Right atrium auricular region (tissue), 2 donors: ENCODE measurements around the gene COL16A1. TPM values are rescaled to one million over a fixed set of nuclear protein-coding genes. Genes with fewer than 3 reads are reported as not detected.

Source experiments
- DNase-seq: peaks from one replicate; pipeline ENCODE4 v3.0.0-alpha.2; 2019; ENCODE audit warnings: low spot score
- H3K27ac ChIP-seq, 2 donors: fragments of 200-600 bp; sonication (generic); 1 replicate in 1 of 2; 2 replicates in 1 of 2; pipeline ENCODE4 v1.5.1; 2016 to 2019
- H3K27me3 ChIP-seq, 2 donors: fragments of 200-600 bp; sonication (generic); one replicate each; pipeline versions ENCODE4 v1.5.1 to v1.6.0; 2017 to 2019
- H3K36me3 ChIP-seq: fragments of 200-600 bp; sonication (generic); one replicate; pipeline ENCODE4 v1.5.1; 2016
- H3K4me1 ChIP-seq, 2 donors: fragments of 200-600 bp; sonication (generic); one replicate each; pipeline versions ENCODE4 v1.5.1 to v1.6.0; 2017 to 2019
- H3K4me3 ChIP-seq, 2 donors: fragments of 200-600 bp; sonication (generic); 1 replicate in 1 of 2; 2 replicates in 1 of 2; pipeline ENCODE4 v1.5.1; 2017 to 2019; ENCODE audit warnings: mild to moderate bottlenecking in 1 of 2, moderate library complexity in 1 of 2
- H3K9me3 ChIP-seq, 2 donors: fragments of 200-600 bp; sonication (generic); one replicate each; pipeline ENCODE4 v1.5.1; 2019
- total RNA-seq, 2 donors: library from RNA; depleted of rRNA; stranded (reverse); fragments of >200 nt; gene quantifications; one replicate each; pipeline ENCODE4 v1.1.0, GENCODE V29; 2016
- TF ChIP-seq, protein P1 (sequence below), 2 donors: fragments of 200-600 bp; sonication (generic); IDR thresholded peaks; one replicate each; pipeline ENCODE4 v1.5.1; 2019; ENCODE audit warnings: antibody characterized with exemption in 2 of 2

The COL16A1 gene
- total RNA-seq, 2 donors from 2014 or later = 31.2 to 34.4 TPM

DNA sequence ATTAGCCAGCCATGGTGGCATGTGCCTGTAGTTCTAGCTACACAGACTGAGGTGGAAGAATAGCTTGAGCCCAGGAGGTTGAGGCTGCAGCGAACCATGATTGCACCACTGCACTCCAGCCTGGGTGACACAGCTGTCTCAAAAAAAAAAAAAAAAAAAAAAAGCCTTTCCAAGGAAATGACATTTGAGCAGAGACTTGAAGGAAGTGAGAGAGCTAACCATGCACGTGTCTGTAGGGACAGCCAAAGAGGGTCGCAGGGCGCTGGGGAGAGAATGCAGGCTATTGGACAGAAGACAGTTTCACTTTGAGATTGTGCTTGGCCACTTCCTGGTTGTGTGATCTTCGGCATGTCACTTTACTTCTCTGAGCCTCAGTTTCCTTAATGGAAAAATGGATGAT, 79.5 kb downstream of the COL16A1 start:
- no peak overlapping the region for H3K27ac ChIP-seq
- H3K4me1 ChIP-seq = peaks cover 0 to 56% of the 10 kb centered on the region in 2 donors
- TF ChIP-seq, protein P1, sequence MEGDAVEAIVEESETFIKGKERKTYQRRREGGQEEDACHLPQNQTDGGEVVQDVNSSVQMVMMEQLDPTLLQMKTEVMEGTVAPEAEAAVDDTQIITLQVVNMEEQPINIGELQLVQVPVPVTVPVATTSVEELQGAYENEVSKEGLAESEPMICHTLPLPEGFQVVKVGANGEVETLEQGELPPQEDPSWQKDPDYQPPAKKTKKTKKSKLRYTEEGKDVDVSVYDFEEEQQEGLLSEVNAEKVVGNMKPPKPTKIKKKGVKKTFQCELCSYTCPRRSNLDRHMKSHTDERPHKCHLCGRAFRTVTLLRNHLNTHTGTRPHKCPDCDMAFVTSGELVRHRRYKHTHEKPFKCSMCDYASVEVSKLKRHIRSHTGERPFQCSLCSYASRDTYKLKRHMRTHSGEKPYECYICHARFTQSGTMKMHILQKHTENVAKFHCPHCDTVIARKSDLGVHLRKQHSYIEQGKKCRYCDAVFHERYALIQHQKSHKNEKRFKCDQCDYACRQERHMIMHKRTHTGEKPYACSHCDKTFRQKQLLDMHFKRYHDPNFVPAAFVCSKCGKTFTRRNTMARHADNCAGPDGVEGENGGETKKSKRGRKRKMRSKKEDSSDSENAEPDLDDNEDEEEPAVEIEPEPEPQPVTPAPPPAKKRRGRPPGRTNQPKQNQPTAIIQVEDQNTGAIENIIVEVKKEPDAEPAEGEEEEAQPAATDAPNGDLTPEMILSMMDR (IDR thresholded peaks at IDR 0.05) = no peak
- H3K27me3 ChIP-seq = no peaks in the 10 kb centered on the region
- no peak overlapping the region for H3K4me3 ChIP-seq
- no peak for DNase-seq
- H3K9me3 ChIP-seq = no peaks in the 10 kb centered on the region
- peaks cover 15% of the 10 kb centered on the region for H3K36me3 ChIP-seq

DNA sequence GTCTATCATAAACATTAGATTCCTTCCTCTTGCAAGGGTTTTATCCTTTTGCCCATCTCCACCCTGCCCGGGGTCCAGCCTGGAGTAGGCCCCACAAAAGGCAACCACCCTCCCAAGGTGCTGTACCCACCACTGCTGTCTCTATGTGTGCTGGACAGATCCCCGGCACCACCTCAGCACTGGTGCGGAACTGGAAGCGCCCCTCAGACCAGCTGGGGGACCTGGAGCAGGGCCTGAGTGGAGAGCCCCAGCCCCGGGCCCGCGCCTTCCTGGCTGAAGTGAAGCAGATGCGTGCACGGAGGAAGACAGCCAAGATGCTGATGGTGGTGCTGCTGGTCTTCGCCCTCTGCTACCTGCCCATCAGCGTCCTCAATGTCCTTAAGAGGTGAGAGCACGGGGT, 80.5 kb downstream of the COL16A1 start:
- TF ChIP-seq, protein P1 (IDR thresholded peaks at IDR 0.05) = no peak
- Histone ChIP-seq H3K9me3 (no peaks in the 10 kb centered on the region), H3K36me3 (peaks cover 5% of the 10 kb centered on the region), H3K4me1 (peaks cover 0 to 49% of the 10 kb centered on the region in 2 donors), H3K27ac (no peak overlapping the region), H3K4me3 (no peak overlapping the region), H3K27me3 (no peaks in the 10 kb centered on the region)
- DNase-seq = no peak

DNA sequence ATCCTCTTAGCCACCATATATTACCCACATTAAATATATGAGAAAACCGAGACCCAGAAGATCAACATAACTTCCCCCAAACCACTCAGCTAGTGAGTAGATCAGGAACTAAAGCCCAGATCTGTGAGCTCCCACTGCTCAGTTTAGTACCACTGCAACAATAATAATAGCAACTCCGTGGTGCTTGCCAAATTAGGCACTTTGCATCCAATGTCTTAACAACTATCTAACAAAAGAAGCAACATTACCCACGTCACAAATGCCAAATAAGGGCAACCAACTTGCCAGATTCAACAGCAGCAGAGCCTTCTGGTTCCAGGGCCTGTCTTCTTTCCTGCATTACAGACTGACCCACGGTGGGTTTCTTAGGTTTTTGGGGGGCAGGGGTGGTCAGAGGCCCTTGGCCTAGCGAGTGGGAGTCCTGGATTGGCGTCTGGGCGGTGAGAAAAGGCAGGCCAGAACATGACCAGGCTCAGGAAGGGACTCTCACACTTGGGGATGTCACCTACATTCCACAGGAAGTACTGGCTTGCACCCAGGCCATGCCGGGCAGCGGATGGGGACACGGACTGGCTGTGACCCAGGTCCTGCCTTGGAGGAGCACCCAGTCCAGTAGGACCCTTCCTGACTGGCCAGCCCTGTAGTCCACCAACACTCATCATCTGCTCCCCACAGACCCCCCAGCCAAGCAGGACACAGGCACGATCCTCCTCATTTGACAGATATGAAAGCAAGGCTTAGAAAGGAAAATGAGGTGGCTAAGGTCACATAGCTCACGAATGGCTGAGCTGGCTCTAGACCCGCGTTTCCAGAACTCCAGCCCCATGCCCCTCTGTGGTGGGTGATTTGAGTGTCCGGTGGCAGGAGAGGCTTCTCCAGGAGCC, 81.7 kb downstream of the COL16A1 start:
- H3K9me3 ChIP-seq = no peaks in the 10 kb centered on the region
- H3K4me3 ChIP-seq = no peak overlapping the region
- peaks cover 0 to 49% of the 10 kb centered on the region in 2 donors for H3K4me1 ChIP-seq
- peaks cover 0 to 2% of the 10 kb centered on the region in 2 donors for H3K27me3 ChIP-seq
- TF ChIP-seq, protein P1 (IDR thresholded peaks at IDR 0.05) = no peak
- DNase-seq = no peak
- H3K36me3 ChIP-seq = no peaks in the 10 kb centered on the region
- H3K27ac ChIP-seq = peak overlapping the region; percentile 56 to 57

DNA sequence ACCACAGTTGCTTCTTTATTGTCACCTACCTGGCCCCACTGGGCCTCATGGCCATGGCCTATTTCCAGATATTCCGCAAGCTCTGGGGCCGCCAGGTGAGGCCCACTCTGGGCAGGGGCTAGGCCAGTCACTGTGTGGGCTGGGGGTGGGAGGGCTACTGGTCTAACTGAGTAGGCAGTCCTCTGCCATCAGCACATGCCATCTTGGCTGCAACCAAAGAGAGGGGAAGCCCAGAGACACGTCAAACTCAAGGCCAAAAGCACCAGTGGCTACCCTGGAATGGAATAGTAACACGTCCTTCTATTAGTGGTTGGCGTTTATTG, 82.4 kb downstream of the COL16A1 start:
- H3K9me3 ChIP-seq = no peaks in the 10 kb centered on the region
- no peak overlapping the region for H3K4me3 ChIP-seq
- H3K36me3 ChIP-seq = no peaks in the 10 kb centered on the region
- TF ChIP-seq, protein P1 (IDR thresholded peaks at IDR 0.05) = no peak
- H3K27me3 ChIP-seq = peaks cover 0 to 2% of the 10 kb centered on the region in 2 donors
- peaks cover 0 to 44% of the 10 kb centered on the region in 2 donors for H3K4me1 ChIP-seq
- no peak for DNase-seq
- peak overlapping the region; percentile 35 to 57 for H3K27ac ChIP-seq

DNA sequence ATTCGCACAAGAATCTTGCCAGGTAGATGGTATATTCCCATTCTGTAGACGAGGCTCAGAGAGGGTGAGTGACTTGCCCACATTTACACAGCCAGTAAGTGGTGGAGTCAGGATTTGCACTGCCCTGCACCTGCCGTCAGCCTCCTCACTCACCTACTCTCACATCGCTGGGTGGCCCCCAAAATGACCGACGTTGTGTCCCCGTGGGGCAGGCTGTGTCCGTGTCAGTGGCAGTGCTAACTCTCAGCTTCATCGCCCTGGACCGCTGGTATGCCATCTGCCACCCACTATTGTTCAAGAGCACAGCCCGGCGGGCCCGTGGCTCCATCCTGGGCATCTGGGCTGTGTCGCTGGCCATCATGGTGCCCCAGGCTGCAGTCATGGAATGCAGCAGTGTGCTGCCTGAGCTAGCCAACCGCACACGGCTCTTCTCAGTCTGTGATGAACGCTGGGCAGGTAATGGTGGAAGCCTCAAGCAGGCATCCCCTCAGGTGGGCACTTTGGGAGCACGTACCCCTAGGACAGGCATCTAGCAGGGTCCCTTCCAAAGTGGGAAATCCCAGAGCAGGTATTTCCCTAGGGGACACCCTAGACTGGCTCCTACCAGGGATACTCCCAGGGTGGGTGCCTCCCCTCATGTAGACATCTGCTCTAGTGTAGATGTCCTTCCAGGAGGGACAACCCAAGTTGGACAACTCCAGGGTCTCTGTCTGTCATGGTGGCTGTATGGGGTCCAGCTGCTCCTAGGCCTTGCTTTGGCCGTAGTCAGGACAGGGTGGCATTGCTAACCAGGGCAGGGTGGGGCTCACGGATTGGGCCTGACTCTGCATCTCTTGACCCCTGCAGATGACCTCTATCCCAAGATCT, 83.0 kb downstream of the COL16A1 start:
- peak overlapping the region; percentile 35 to 57 for H3K27ac ChIP-seq

More for the DNA sequence above, 83.0 kb downstream of the COL16A1 start:
- Histone ChIP-seq H3K27me3 (peaks cover 0 to 2% of the 10 kb centered on the region in 2 donors), H3K36me3 (no peaks in the 10 kb centered on the region), H3K9me3 (no peaks in the 10 kb centered on the region), H3K4me1 (peaks cover 0 to 38% of the 10 kb centered on the region in 2 donors), H3K4me3 (no peak overlapping the region)
- TF ChIP-seq, protein P1 (IDR thresholded peaks at IDR 0.05) = no peak
- DNase-seq = no peak
